A549 (cell line): ENCODE results near the gene PI4KB.

Source experiments
- CHD2 ChIP-seq: fragments of 150-350 bp; IDR thresholded peaks from 2 replicates; pipeline ENCODE4 v1.6.1; 2014; ENCODE audit warnings: low read length; ENCODE audit not compliant: partially characterized antibody
- CTCF ChIP-seq: fragments of >200 bp; sonication (Bioruptor Twin); formaldehyde crosslinking; IDR thresholded peaks from 3 replicates; pipeline ENCODE4 v1.5.1; 2016
- EP300 ChIP-seq, 2 experiments: fragments of >200 bp; sonication (Bioruptor Twin); formaldehyde crosslinking; IDR thresholded peaks; 2 replicates in 1 of 2; 3 replicates in 1 of 2; pipeline ENCODE4 v1.6.1; 2016 to 2017
- FOSL2 ChIP-seq, 2 experiments: fragments of 450-650 bp in 1 of 2; fragments of >200 bp in 1 of 2; sonication (Bioruptor Twin) in 1 of 2; formaldehyde crosslinking; IDR thresholded peaks; 2 replicates each; pipeline versions ENCODE4 v1.5.0 to v1.6.1; 2016 to 2020; ENCODE audit warnings: mild to moderate bottlenecking in 1 of 2, moderate library complexity in 1 of 2
- HES2 ChIP-seq: fragments of >200 bp; sonication (Bioruptor Twin); formaldehyde crosslinking; IDR thresholded peaks from 2 replicates; pipeline ENCODE4 v1.6.1; 2016
- KDM5A ChIP-seq: fragments of 200-600 bp; sonication (generic); IDR thresholded peaks from 2 replicates; pipeline ENCODE4 v1.6.1; 2016; ENCODE audit warnings: antibody characterized with exemption, mild to moderate bottlenecking
- NFE2L2 ChIP-seq: fragments of 150-350 bp; conservative IDR thresholded peaks from 2 replicates; pipeline ENCODE4 v1.6.1; 2014; ENCODE audit warnings: low read length
- PBX3 ChIP-seq: IDR thresholded peaks from 2 replicates; pipeline ENCODE4 v1.6.1; 2012
- POLR2A ChIP-seq: IDR thresholded peaks from 2 replicates; pipeline ENCODE4 v1.6.1; 2012; ENCODE audit warnings: mild to moderate bottlenecking, low read length
- RAD21 ChIP-seq, 2 experiments: fragments of >200 bp in 1 of 2; sonication (Bioruptor Twin) in 1 of 2; formaldehyde crosslinking in 1 of 2; IDR thresholded peaks in 1 of 2; conservative IDR thresholded peaks in 1 of 2; 2 replicates in 1 of 2; 3 replicates in 1 of 2; pipeline ENCODE4 v1.6.1; 2012 to 2018; ENCODE audit warnings: inconsistent platforms in 1 of 2
- SREBF2 ChIP-seq: fragments of 450-650 bp; IDR thresholded peaks from 2 replicates; pipeline ENCODE4 v1.6.1; 2014; ENCODE audit warnings: mild to moderate bottlenecking, moderate library complexity

- TF ChIP-seq CTCF = no peak
- TF ChIP-seq SREBF2 = no peak
- TF ChIP-seq POLR2A = peak; percentile 60
- TF ChIP-seq PBX3 = no peak
- no peak for TF ChIP-seq HES2
- no peak for TF ChIP-seq CHD2
- no peak for TF ChIP-seq KDM5A
- TF ChIP-seq NFE2L2 = no peak
- TF ChIP-seq EP300 (IDR thresholded peaks at IDR 0.05) = no peak
- no peak for TF ChIP-seq FOSL2 (IDR thresholded peaks at IDR 0.05)
- no peak for TF ChIP-seq FOSL2 (CRISPR knock-in tag; IDR thresholded peaks at IDR 0.05)
- 0 out of 5 replicates have a peak, but pooled peaks of 1 of the 2 experiments have one; percentile 2 for TF ChIP-seq RAD21 (conservative IDR thresholded peaks at IDR 0.05 in 1 of 2, IDR thresholded peaks at IDR 0.05 in 1 of 2)
Measured at GRCh38 chr1:151327223-151327902, at the start of gene PI4KB.
